ENCODE results near the gene PVR. TPM values are rescaled to one million over a fixed set of nuclear protein-coding genes. Genes with fewer than 3 reads are reported as not detected.
A peak's percentile ranks its signal among the peaks of the same experiment; 100 is the strongest.

The PVR gene
- total RNA-seq, 1 experiment from 2014 or later, result 141 TPM

DNA sequence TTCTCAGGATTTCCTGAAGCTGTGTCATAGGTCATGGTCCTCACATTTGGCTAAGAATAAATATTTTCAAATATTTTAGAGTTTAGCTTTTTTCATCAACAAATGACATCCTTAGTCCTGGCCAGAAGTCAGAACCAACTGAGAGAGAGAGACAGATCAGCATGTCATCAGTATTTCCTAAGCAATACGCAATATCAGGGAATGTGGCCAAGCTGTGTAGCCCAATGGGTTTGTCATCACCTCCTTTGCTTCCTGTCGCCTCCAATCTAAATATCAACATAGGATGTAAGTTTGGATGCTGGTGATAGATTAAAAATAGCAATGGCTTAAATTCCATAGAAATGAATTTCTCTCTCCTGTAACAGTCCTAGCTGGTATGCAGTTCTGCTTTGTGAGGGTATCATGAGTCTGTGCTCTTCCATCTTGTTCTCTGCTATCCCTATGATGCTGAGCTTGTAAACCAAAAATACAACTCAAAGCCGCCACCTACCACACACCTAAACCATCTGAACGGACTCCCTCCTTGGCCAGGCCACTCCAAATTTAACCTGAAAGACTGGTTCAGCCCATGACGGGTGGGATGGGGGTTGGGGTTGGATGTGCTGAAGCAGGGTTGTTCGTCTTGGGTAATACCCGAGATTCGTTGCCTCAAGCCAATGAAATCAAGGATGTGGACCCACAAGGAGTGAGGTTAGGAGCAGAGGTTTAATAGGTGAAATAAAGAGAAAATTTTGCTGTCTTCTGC is 40.3 kb upstream of the PVR start:
- TF ChIP-seq, protein P1, sequence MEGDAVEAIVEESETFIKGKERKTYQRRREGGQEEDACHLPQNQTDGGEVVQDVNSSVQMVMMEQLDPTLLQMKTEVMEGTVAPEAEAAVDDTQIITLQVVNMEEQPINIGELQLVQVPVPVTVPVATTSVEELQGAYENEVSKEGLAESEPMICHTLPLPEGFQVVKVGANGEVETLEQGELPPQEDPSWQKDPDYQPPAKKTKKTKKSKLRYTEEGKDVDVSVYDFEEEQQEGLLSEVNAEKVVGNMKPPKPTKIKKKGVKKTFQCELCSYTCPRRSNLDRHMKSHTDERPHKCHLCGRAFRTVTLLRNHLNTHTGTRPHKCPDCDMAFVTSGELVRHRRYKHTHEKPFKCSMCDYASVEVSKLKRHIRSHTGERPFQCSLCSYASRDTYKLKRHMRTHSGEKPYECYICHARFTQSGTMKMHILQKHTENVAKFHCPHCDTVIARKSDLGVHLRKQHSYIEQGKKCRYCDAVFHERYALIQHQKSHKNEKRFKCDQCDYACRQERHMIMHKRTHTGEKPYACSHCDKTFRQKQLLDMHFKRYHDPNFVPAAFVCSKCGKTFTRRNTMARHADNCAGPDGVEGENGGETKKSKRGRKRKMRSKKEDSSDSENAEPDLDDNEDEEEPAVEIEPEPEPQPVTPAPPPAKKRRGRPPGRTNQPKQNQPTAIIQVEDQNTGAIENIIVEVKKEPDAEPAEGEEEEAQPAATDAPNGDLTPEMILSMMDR (IDR thresholded peaks at IDR 0.05; ENCODE audit: unreplicated experiment), result no peak
- H3K4me3 Mint-ChIP-seq (ENCODE audit: unreplicated experiment), result no peak overlapping the region

DNA sequence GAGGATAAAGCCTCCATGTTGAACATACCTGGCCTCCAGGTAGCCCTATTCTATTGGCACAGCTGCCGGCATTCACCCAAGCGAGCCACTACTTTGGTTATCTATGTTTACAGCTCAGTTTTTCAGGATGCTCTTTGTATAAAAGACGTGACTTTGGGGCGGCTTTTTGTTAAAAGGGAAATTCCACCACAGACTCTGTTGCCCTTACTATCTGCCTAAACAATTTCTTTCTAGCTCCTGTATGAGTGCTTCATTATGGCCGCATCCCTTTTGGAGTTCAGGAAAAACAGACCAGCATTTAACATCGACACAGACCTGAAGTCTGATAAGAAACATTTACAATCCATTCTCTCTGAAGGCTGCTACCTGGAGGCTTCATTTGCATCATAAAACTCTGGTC is 39.5 kb upstream of the PVR start:
- TF ChIP-seq, protein P1 (IDR thresholded peaks at IDR 0.05; ENCODE audit: unreplicated experiment), result no peak
- Mint-ChIP-seq H3K36me3 (ENCODE audit: insufficient read depth, unreplicated experiment) (no peaks in the 10 kb centered on the region), H3K27ac (ENCODE audit: low read depth, unreplicated experiment) (no peak overlapping the region), H3K9me3 (ENCODE audit: unreplicated experiment) (no peaks in the 10 kb centered on the region), H3K4me1 (ENCODE audit: insufficient read depth, unreplicated experiment) (peaks cover 11% of the 10 kb centered on the region), H3K27me3 (ENCODE audit: insufficient read depth, unreplicated experiment) (peaks cover 23% of the 10 kb centered on the region), H3K4me3 (ENCODE audit: unreplicated experiment) (no peak overlapping the region)
- DNase-seq (ENCODE audit: unreplicated experiment), result no peak
- intact Hi-C loops (cut with micrococcal nuclease), result no loop called here
- CTCF ChIA-PET, result interaction anchor here (0.6 to 1.0 kb wide), 4 partner anchors 9 to 86 kb away, joined by 3 to 4 read pairs (median 3); partner anchors contain the start of gene IGSF23
- no TSS peak for BruUV-seq (replicated peaks)
- POLR2A ChIA-PET, result interaction anchor here (1.2 to 2.2 kb wide), 3 partner anchors 15 to 34 kb away, joined by 4 to 6 read pairs (median 4); no protein-coding TSS in a partner anchor

More for the DNA sequence above, 40.3 kb upstream of the PVR start:
- peak; percentile 81 for DNase-seq (ENCODE audit: unreplicated experiment)
- H3K27ac Mint-ChIP-seq (ENCODE audit: low read depth, unreplicated experiment), result no peak overlapping the region
- BruUV-seq (replicated peaks), result no TSS peak
- H3K27me3 Mint-ChIP-seq (ENCODE audit: insufficient read depth, unreplicated experiment), result peaks cover 27% of the 10 kb centered on the region
- intact Hi-C loops (cut with micrococcal nuclease), result no loop called here
- ChIA-PET CTCF (interaction anchor here (0.6 to 1.1 kb wide), 5 partner anchors 10 to 87 kb away, joined by 3 to 4 read pairs (median 3); partner anchors contain the start of gene IGSF23), POLR2A (interaction anchor here (0.5 to 2.2 kb wide), 3 partner anchors 14 to 21 kb away, joined by 3 to 6 read pairs (median 4); no protein-coding TSS in a partner anchor)
- H3K36me3 Mint-ChIP-seq (ENCODE audit: insufficient read depth, unreplicated experiment), result no peaks in the 10 kb centered on the region
- no peaks in the 10 kb centered on the region for H3K9me3 Mint-ChIP-seq (ENCODE audit: unreplicated experiment)
- peaks cover 11% of the 10 kb centered on the region for H3K4me1 Mint-ChIP-seq (ENCODE audit: insufficient read depth, unreplicated experiment)

DNA sequence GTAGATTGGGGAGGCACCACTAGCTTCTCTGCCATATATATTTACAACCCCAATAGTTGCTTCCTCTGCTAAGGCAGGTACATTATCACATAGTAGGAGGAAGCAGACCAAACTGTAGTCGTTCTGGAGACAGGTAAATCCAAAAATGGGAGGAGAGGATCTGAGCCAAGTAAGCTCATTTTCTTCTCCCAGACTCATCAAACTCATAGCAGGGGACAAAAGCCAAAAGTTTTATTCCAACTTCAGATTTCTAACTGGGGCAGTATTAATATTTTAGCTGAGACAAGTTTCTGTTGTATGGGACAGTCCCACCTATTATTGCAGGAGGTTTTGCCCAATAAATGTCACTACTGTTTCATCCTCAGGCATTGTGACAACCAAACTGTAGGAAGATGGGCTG is 38.2 kb upstream of the PVR start:
- no peak for DNase-seq (ENCODE audit: unreplicated experiment)
- no peaks in the 10 kb centered on the region for H3K36me3 Mint-ChIP-seq (ENCODE audit: insufficient read depth, unreplicated experiment)
- TF ChIP-seq, protein P1 (IDR thresholded peaks at IDR 0.05; ENCODE audit: unreplicated experiment), result no peak
- BruUV-seq (replicated peaks), result no TSS peak
- no peak overlapping the region for H3K27ac Mint-ChIP-seq (ENCODE audit: low read depth, unreplicated experiment)
- CTCF ChIA-PET, result interaction anchor here (0.9 to 1.2 kb wide), 2 partner anchors 19 to 28 kb away, joined by 4 to 7 read pairs; no protein-coding TSS in a partner anchor
- H3K9me3 Mint-ChIP-seq (ENCODE audit: unreplicated experiment), result no peaks in the 10 kb centered on the region
- intact Hi-C loops (cut with micrococcal nuclease), result no loop called here
- no peak overlapping the region for H3K4me3 Mint-ChIP-seq (ENCODE audit: unreplicated experiment)
- H3K4me1 Mint-ChIP-seq (ENCODE audit: insufficient read depth, unreplicated experiment), result peaks cover 11% of the 10 kb centered on the region
- POLR2A ChIA-PET, result interaction anchor here (1.2 to 1.3 kb wide), 2 partner anchors 30 to 33 kb away, joined by 4 read pairs; no protein-coding TSS in a partner anchor
- peaks cover 10% of the 10 kb centered on the region for H3K27me3 Mint-ChIP-seq (ENCODE audit: insufficient read depth, unreplicated experiment)

DNA sequence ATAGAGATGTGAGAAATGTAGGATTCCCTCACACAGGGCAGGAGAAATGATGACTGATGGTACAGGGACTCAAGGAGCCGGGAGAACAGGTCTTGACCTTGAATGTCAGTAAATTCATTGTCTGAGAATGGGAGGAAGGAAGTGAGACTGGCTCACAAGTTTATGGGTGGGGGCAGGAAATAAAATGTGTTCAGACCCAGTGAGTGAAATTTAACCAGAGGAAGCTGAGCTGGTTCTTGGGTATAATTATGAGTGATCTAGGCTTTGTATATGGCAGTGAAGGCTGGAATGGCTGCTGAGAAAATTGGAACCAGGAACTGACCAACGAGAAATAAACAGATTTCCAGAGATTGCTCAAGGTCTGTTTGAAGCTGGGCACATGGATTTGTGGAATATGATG is 36.7 kb upstream of the PVR start:
- intact Hi-C loops (cut with micrococcal nuclease), result no loop called here
- no peaks in the 10 kb centered on the region for H3K27me3 Mint-ChIP-seq (ENCODE audit: insufficient read depth, unreplicated experiment)

More for the DNA sequence above, 36.7 kb upstream of the PVR start:
- POLR2A ChIA-PET, result no interaction called here
- Mint-ChIP-seq H3K27ac (ENCODE audit: low read depth, unreplicated experiment) (no peak overlapping the region), H3K9me3 (ENCODE audit: unreplicated experiment) (no peaks in the 10 kb centered on the region), H3K4me3 (ENCODE audit: unreplicated experiment) (no peak overlapping the region), H3K4me1 (ENCODE audit: insufficient read depth, unreplicated experiment) (peaks cover 11% of the 10 kb centered on the region), H3K36me3 (ENCODE audit: insufficient read depth, unreplicated experiment) (no peaks in the 10 kb centered on the region)
- TF ChIP-seq, protein P1 (IDR thresholded peaks at IDR 0.05; ENCODE audit: unreplicated experiment), result no peak
- BruUV-seq (replicated peaks), result no TSS peak
- CTCF ChIA-PET, result no interaction called here
- no peak for DNase-seq (ENCODE audit: unreplicated experiment)

Measured in MCF 10A (cell line).